Raji (cell line): ENCODE results near the gene SFRP4.

Experiments used
- POLR2A ChIP-seq: IDR thresholded peaks from 2 replicates; pipeline ENCODE4 v1.6.1; 2011; ENCODE audit warnings: low read depth, low read length, control low read depth; ENCODE audit not compliant: insufficient read depth

SFRP4 gene

DNA sequence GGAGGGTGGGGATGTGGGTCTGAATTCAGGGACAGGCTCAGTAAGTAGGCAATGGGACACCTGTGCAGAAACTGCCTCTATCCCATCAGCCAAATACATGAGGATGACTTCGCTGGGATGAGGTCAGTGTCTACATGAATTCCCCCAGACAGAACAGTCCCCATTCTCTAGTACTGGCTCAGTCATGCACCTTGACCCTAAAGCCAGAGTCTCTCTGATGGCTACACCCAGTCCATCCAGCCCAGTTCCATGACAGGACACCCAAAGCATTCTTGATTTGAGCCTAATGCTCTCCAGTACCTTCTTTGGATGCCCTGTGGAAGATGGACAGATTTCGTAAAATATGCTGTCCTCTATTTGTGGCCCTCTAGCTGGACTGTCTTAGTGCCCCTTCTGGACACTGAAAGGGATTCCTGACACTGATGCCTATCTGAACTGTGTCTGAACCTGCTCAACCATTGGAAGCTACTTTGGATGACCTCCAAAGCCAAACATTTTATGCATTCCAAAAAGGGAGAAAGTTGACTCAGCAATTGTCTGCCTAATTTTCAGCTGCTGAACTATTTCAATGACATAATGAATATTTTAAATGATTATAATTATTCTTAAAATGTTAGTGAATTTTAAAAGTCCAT is 14.6 kb downstream of the SFRP4 start:
- no peak for TF ChIP-seq POLR2A

DNA sequence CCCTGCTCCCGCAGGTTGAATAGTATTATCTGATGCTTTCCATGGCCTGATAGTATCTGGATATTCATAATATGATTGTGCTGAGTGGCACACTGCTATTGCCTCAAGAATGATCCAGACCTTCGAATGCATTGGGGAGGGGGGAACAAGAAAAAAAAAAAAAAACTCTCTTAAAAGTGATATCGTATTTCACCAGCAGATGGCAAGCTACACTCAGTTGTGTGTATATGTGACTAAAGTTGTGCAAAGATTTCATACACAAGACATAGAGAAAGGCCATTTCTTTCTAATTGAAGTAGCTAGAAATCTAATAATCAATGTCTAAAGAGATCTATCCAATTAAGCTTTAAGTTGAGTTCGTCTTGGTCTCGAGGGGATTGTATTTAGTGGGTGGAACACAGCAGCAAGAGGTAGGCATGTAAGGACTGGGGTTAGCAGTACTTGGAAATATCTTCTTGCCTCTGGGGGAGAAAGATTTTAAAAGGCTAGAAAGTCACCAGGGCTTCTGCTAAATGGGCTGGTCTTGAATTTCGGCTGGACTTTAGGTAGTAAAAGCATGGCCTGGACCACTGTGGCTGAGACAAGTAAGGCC is 15.3 kb downstream of the SFRP4 start:
- no peak for TF ChIP-seq POLR2A

DNA sequence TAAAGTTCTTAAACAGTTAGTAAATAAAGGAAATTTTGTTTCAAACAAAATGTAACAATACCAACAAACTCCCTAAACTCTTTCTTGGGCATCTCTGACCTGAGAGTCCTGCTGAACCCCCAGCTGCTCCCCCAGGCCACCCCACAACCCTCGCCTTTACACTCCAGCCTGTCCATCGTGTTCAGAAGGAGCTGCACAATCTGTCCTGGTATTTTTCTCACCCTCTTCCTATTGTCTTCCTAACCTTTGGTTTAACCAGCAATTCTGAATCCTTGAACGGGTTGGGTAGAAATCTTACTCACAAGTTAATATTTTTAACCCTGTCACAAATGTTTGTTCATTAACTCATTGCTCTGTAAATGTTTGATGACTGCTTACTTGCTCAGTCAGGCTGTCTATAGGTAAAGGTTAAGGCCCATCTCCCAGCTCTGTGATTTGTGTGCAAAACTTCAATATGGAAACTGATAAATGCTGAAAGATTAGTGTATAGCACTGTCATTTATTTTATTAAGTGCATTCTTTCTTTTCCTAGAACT is 16.8 kb downstream of the SFRP4 start:
- no peak for TF ChIP-seq POLR2A

DNA sequence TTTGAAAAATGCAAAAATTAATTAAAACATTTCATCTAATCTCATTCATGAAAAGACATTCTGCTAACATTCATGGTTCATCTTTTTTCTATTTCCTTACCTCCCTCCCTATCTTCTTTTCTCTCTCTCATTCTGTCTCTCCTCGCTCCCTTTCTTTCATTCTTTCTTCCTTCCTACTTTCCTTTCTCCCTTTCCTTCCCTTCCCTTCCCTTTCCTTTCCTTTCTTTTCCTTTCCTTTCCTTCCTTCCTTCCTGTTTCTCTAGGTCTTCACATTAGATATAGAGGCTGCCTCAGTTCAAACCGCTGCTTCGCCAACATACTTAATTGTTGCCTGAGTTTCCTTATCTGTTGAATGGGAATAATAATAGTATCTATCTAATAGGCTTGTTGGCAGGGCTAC is 21.9 kb downstream of the SFRP4 start:
- no peak for TF ChIP-seq POLR2A

DNA sequence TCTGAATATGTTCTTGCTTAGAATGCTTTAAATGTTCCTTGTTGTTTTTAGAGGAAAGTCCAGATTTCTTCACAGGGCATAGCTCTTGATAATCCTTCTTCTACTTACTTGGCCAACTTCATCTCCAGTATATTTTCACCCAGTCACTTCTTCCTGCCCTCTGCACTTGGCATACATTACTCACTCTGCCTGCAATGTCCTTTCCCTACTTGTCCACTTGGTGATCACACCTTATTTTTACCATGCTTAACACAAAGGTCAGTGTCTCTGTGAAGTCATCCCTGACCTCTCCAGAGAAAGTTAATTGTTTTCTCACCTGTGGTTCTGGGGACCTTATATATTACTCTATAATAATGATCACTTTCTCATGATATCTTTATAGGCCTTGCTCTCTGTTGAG is 23.3 kb downstream of the SFRP4 start:
- TF ChIP-seq POLR2A: no peak

DNA sequence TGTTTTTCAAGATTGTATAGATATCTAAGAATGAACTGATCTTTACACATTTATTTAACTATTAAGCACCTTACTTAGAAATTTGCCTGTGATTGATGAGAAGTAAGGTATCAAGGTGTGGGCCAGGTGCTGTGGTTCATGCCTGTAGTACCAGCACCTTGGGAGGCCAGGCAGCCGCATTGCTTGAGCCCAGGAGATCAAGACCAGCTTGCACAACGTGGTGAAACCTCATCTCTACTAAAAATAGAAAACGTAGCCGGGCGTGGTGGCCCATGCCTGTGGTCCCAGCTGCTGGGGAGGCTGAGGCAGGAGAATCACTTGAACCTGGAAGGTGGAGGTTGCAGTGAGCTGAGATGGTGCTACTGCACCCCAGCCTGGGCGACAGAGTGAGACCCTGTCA is 34.5 kb downstream of the SFRP4 start:
- no peak for TF ChIP-seq POLR2A
